Endothelial cell of umbilical vein (primary cell): Measurements from ENCODE around the gene DDX31. TPM values are rescaled to one million over a fixed set of nuclear protein-coding genes. Genes with fewer than 3 reads are reported as not detected.

Experiments used
- BruUV-seq: library from RNA; stranded (reverse); fragments of 400-500 nt; replicated peaks from 2 replicates; lab custom pipeline; 2021; lab: Mats Ljungman, UMichigan
- CTCF ChIA-PET: fragments of 300-600, 350-600 bp; sonication (Branson Sonifier 250); formaldehyde crosslinking; loops from one replicate; lab custom pipeline; 2021; ENCODE audit warnings: antibody characterized with exemption, inconsistent platforms; lab: Charles Lee
- POLR2A ChIA-PET: fragments of 300-600, 350-600 bp; sonication (Branson Sonifier 250); formaldehyde crosslinking; loops from one replicate; lab custom pipeline; 2021; ENCODE audit warnings: antibody characterized with exemption, inconsistent platforms; lab: Charles Lee
- DNase-seq: peaks from one replicate; pipeline ENCODE4 v3.0.0-alpha.2; 2011; ENCODE audit warnings: low read depth, low spot score
- FAIRE-seq: peaks from 2 replicates; lab custom pipeline; 2011; peaks lifted over from hg19 to GRCh38; lab: Jason Lieb, UNC
- H2AFZ ChIP-seq: 2 replicates; pipeline ENCODE4 v1.6.0; 2012; ENCODE audit warnings: low read depth, low read length, control low read depth, inconsistent platforms
- H3K27ac ChIP-seq: 2 replicates; pipeline ENCODE4 v1.5.1; 2011; ENCODE audit warnings: low read depth, mild to moderate bottlenecking, control low read depth, low read length, moderate library complexity; ENCODE audit not compliant: insufficient read depth
- H3K27me3 ChIP-seq, 2 experiments: 2 replicates each; pipeline versions ENCODE4 v1.6.0 to v1.6.1; 2011; ENCODE audit warnings: low read length in 2 of 2, mixed read lengths in 1 of 2; ENCODE audit not compliant: control insufficient read depth in 2 of 2, insufficient read depth in 2 of 2
- H3K36me3 ChIP-seq, 2 experiments: 2 replicates in 1 of 2; 3 replicates in 1 of 2; pipeline ENCODE4 v1.5.1; 2011; ENCODE audit warnings: low read length in 2 of 2, mild to moderate bottlenecking in 1 of 2, moderate library complexity in 1 of 2; ENCODE audit not compliant: control insufficient read depth in 2 of 2, insufficient read depth in 2 of 2; ENCODE audit errors: extremely low read depth in 1 of 2
- H3K4me1 ChIP-seq: 3 replicates; pipeline ENCODE4 v1.5.1; 2011; ENCODE audit warnings: mild to moderate bottlenecking, low read length; ENCODE audit not compliant: control insufficient read depth, insufficient read depth; ENCODE audit errors: extremely low read depth
- H3K4me2 ChIP-seq: 2 replicates; pipeline ENCODE4 v1.6.1; 2011; ENCODE audit warnings: low read length, control low read depth, mixed read lengths; ENCODE audit not compliant: insufficient read depth
- H3K4me3 ChIP-seq, 3 experiments: fragments of 200-600 bp in 1 of 3; sonication (generic), shearing (Covaris generic) in 1 of 3; replicated peaks in 1 of 3; 2 replicates each; pipeline ENCODE4 v1.5.1; 2011 to 2016; ENCODE audit warnings: control low read depth in 3 of 3, low read length in 3 of 3, mild to moderate bottlenecking in 2 of 3, inconsistent platforms in 1 of 3, low read depth in 1 of 3, moderate library complexity in 1 of 3; ENCODE audit not compliant: insufficient read depth in 1 of 3
- H3K79me2 ChIP-seq: 2 replicates; pipeline ENCODE4 v1.6.0; 2012; ENCODE audit warnings: low read length, inconsistent platforms; ENCODE audit not compliant: control insufficient read depth, insufficient read depth
- H3K9ac ChIP-seq: replicated peaks from 2 replicates; pipeline ENCODE3; 2011; ENCODE audit warnings: low read length, control low read depth; ENCODE audit not compliant: insufficient read depth; ENCODE audit errors: extremely low read depth
- H3K9me1 ChIP-seq: replicated peaks from 3 replicates; pipeline ENCODE4 v1.6.0; 2011; ENCODE audit warnings: mild to moderate bottlenecking, low read length; ENCODE audit not compliant: control insufficient read depth, insufficient read depth; ENCODE audit errors: extremely low read depth
- H3K9me3 ChIP-seq: replicated peaks from 2 replicates; pipeline ENCODE4 v1.5.1; 2012; ENCODE audit warnings: low read length, inconsistent platforms; ENCODE audit not compliant: control insufficient read depth, insufficient read depth
- H4K20me1 ChIP-seq: replicated peaks from 2 replicates; pipeline ENCODE3; 2011; ENCODE audit warnings: mild to moderate bottlenecking, low read length; ENCODE audit not compliant: control insufficient read depth, insufficient read depth; ENCODE audit errors: extremely low read depth
- FOS ChIP-seq: IDR thresholded peaks from 2 replicates; pipeline ENCODE4 v1.6.1; 2011; ENCODE audit warnings: mild to moderate bottlenecking, low read length, moderate library complexity, borderline replicate concordance; ENCODE audit not compliant: insufficient read depth
- JUN ChIP-seq: IDR thresholded peaks from 2 replicates; pipeline ENCODE4 v1.6.1; 2011; ENCODE audit warnings: borderline replicate concordance, low read depth; ENCODE audit not compliant: insufficient read length, insufficient read depth
- MYC ChIP-seq: IDR thresholded peaks from one replicate; pipeline ENCODE4 v1.6.1; 2011; ENCODE audit warnings: mild to moderate bottlenecking, low read depth, low read length
- dilution Hi-C: fragments of 300-500 bp; cut with MboI; formaldehyde crosslinking; loops from one replicate; pipeline ENCODE4 v1.15.0; 2019; ENCODE audit warnings: low sequenced_read_pairs; ENCODE audit not compliant: extremely low pct_ligation_motif_present
- intact Hi-C: fragments of 100-400 bp; cut with micrococcal nuclease; formaldehyde crosslinking; loops from one replicate; pipeline ENCODE4 v1.10.0; 2022
- polyA plus RNA-seq, 4 experiments: library from polyadenylated mRNA; depleted of rRNA in 3 of 4; stranded (reverse) in 3 of 4; unstranded in 1 of 4; fragments of >200 nt; gene quantifications; 2 replicates each; pipeline versions ENCODE4 v1.2.1 to v1.2.3, GENCODE V29; 2011 to 2012; ENCODE audit warnings: missing spikeins in 1 of 4
- total RNA-seq: library from RNA; stranded (reverse); gene quantifications from 2 replicates; pipeline ENCODE4 v1.2.3, GENCODE V29; 2021
- TF ChIP-seq, protein P1 (sequence below), 2 donors: IDR thresholded peaks; 1 replicate in 1 of 2; 2 replicates in 1 of 2; pipeline ENCODE4 v1.5.1; 2011; ENCODE audit warnings: low read length in 2 of 2, mild to moderate bottlenecking in 2 of 2, moderate library complexity in 2 of 2, control low read depth in 1 of 2, inconsistent platforms in 1 of 2, low read depth in 1 of 2; ENCODE audit not compliant: insufficient read depth in 1 of 2; ENCODE audit errors: extremely low read depth in 1 of 2

DDX31 gene
- total and polyA plus RNA-seq, 2 donors (not counting 3 experiments of a cell fraction or from before 2014, with no cell fraction given) = 8.0 to 16.3 TPM

DNA sequence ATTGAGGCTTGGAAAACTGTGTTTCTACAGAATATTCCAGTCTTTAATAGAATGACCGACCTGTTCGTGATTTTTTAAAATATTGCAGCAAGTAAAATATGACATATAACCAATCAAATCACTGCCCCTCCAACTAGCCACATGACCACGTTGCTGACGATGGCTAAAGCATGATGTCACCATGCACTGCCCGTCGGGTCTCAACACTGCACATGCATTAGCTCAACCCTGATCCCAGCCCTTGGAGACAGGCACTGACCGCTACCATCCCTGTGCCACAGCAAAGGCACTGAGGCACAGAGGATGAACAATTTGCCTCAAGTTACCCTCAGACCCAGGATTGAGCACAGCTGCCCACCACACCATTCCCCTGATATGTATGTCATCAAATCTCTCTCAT is 13.5 kb downstream of the DDX31 start:
- Histone ChIP-seq H3K79me2 (no peaks in the 10 kb centered on the region), H3K9me3 (no peaks in the 10 kb centered on the region), H3K27ac (no peak overlapping the region), H3K4me2 (no peak overlapping the region), H3K9me1 (no peaks in the 10 kb centered on the region), H4K20me1 (no peaks in the 10 kb centered on the region), H3K9ac (no peak overlapping the region), H3K4me1 (no peaks in the 10 kb centered on the region), H3K4me3 (no peak overlapping the region), H2AFZ (no peak overlapping the region), H3K27me3 (no peaks in the 10 kb centered on the region), H3K36me3 (peaks cover 10 to 16% of the 10 kb centered on the region in 2 experiments)
- intact Hi-C loops (no loop called here), dilution Hi-C loops (no loop called here)
- DNase-seq (no peak), FAIRE-seq (no peak)
- ChIA-PET CTCF (no interaction called here), POLR2A (interaction anchor here (1.2 kb wide), 1 partner anchor 13 kb away, joined by 6 read pairs; no protein-coding TSS in a partner anchor)
- no TSS peak for BruUV-seq
- no peak for TF ChIP-seq MYC
- no peak for TF ChIP-seq JUN
- TF ChIP-seq, protein P1, sequence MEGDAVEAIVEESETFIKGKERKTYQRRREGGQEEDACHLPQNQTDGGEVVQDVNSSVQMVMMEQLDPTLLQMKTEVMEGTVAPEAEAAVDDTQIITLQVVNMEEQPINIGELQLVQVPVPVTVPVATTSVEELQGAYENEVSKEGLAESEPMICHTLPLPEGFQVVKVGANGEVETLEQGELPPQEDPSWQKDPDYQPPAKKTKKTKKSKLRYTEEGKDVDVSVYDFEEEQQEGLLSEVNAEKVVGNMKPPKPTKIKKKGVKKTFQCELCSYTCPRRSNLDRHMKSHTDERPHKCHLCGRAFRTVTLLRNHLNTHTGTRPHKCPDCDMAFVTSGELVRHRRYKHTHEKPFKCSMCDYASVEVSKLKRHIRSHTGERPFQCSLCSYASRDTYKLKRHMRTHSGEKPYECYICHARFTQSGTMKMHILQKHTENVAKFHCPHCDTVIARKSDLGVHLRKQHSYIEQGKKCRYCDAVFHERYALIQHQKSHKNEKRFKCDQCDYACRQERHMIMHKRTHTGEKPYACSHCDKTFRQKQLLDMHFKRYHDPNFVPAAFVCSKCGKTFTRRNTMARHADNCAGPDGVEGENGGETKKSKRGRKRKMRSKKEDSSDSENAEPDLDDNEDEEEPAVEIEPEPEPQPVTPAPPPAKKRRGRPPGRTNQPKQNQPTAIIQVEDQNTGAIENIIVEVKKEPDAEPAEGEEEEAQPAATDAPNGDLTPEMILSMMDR (IDR thresholded peaks at IDR 0.05; ENCODE audit: extremely low read depth in 1 of 2, insufficient read depth in 1 of 2, low read depth in 1 of 2, low read length in 2 of 2) = no peak

DNA sequence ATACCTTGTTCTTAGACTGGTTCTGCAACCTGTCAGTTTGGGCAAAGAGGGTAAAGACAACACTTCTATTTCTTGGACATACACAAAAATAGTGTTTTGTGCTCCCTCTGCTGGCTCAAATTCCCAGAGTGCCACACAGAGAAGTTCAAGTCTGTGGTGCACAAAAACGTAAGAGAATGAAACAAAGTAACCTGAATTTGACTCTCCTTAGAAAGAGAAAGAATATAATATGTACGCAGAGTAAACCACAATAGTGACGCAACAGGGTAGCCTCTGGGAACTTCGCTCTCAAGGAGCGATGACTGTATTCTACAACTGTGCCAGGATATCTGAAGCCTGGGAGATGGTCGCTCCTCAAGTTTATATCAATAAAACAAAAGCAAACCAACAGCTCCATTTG is 18.5 kb downstream of the DDX31 start:
- H3K9me3 ChIP-seq = no peaks in the 10 kb centered on the region
- no peaks in the 10 kb centered on the region for H3K27me3 ChIP-seq
- no peak overlapping the region for H3K27ac ChIP-seq
- H4K20me1 ChIP-seq = no peaks in the 10 kb centered on the region
- no peak overlapping the region for H2AFZ ChIP-seq
- TF ChIP-seq, protein P1 (IDR thresholded peaks at IDR 0.05; ENCODE audit: extremely low read depth in 1 of 2, insufficient read depth in 1 of 2, low read depth in 1 of 2, low read length in 2 of 2) = peak in 1 of 2 donors; percentile 24
- TF ChIP-seq FOS = no peak
- no peak overlapping the region for H3K4me3 ChIP-seq
- intact Hi-C loops = loop anchor here (1.0 kb wide), 1 partner anchor 240 kb away; no protein-coding TSS in a partner anchor
- ChIA-PET POLR2A (no interaction called here), CTCF (interaction anchor here (1.0 kb wide), 1 partner anchor 14 kb away, joined by 3 read pairs; no protein-coding TSS in a partner anchor)
- no TSS peak for BruUV-seq
- no peak overlapping the region for H3K9ac ChIP-seq
- no peak overlapping the region for H3K4me2 ChIP-seq
- peak; percentile 22 for DNase-seq
- dilution Hi-C loops = no loop called here
- H3K9me1 ChIP-seq = no peaks in the 10 kb centered on the region
- no peak for FAIRE-seq
- H3K4me1 ChIP-seq = no peaks in the 10 kb centered on the region
- H3K79me2 ChIP-seq = no peaks in the 10 kb centered on the region
- H3K36me3 ChIP-seq = peaks cover 9 to 20% of the 10 kb centered on the region in 2 experiments
